NCI-H187 treated with DMSO at 0.1 percent for 48 hours (cell line): ENCODE results near the gene ADAM11.
"Not testable (repeated sequence)": the region's sequence is repeated elsewhere in the genome, so short reads cannot be mapped to it uniquely, and the experiment has no call there.

Experiments used
- DNase-seq: peaks from one replicate; lab custom pipeline; 2025; lab: John Stamatoyannopoulos, UW

Gene ADAM11

DNA sequence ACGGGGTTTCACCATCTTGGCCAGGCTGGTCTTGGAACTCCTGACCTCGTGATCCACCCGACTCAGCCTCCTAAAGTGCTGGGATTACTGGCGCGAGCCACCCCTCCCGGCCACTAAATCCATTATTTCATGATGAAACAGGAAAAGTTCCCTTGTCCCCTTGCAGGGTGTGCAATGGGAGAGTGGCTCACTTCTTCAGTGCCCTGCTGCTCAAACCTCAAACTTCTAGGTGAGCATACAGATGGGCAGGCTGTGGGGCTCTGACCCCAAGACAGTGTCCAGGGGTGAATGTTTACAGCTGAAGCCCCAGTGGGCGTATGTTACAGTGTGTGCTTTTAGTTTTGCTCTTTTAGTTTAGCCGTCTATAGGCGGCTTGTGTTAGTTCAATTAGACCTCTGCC is 36.6 kb downstream of the ADAM11 start:
- DNase-seq: no peak

DNA sequence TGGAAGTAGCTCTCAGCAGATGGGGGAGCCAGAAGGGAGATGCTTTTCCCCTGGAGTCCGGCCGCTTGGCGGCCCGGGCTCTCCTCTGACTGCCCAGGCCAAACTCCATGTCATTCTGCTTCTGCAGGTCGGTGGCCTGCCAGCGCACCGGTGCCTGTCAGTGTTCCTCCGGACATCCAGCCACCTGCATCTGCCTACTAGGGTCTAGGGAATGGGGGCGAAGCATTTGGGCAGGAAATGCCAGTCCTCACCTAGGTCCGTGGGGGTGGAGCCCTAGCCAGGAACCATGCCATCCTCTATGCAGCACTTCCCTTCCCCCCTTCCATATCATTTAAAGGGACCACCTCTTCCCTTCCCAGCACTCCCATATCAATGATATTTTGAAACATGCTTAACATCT is 37.1 kb downstream of the ADAM11 start:
- no peak for DNase-seq

DNA sequence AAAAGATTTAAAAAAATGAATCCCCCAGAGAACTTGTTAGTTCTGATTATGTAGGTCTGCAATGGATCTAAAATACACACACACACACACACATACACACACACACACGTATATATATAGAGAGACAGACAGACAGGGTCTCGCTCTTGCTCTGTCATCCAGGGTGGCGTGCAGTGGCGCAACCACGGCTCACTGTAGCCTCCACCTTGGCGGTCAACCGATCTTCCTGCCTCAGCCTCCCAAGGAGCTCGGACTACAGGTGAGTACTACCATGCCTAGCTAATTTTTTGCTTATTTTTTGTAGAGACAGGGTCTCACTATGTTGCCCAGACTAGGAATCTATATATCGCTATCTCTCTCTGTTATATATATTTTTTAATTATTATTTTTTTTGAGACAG is 37.9 kb downstream of the ADAM11 start:
- DNase-seq: no peak

DNA sequence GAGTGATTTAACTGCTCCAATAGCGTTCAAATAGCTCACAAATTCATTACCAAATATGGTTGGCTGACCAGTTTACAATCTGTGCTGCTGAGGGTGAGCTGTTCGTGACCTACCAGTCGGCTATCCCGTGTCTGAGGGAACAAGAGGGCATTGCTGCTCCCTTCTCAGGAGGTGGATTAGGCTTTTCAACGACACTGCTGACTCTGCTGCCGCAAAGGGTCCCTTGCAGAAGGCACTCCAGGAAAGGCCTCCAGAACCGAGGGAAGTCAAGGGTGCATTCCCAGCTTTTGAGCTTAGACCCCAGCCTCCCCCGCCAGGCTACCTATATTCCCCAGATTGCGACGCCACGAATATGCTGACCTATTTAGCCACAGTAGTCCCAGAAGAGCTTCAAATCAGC is 39.0 kb downstream of the ADAM11 start:
- no peak for DNase-seq

DNA sequence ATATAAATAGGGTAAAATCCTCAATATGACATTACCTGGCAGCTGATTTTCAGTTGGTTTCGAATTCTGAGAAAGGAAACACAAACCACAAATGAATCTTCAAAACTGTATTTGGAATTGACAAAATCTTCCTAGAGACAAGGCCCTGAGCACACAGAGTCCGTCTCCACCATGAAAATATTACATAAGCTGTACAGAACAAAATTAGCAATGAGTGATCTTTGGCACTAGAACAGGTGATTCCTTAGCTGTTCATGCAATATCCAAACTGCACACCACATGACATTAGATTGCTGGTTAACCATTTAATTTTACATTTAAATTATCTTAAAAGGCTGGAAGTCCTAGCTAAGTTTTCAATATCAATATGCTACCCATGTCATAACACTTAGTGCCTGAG is 39.6 kb downstream of the ADAM11 start:
- DNase-seq: no peak

DNA sequence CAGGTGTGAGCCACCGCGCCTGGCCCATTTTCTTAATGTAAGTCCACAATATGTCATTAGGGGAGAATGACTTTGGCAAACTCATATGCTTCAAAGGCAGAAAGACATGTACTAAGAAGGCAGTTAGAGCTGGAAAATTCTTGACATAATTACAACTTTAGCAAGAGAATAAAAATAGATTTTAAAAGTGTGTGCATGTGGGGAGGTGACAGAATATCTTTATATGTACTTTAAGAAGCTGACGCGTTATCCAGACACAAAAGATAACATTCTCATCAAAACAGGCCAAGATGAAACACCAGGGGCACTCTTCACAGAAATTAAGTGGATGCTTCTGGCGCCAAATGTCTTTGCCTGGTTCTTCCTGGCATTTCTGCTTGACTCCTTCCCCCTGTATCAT is 43.1 kb downstream of the ADAM11 start:
- DNase-seq: no peak

DNA sequence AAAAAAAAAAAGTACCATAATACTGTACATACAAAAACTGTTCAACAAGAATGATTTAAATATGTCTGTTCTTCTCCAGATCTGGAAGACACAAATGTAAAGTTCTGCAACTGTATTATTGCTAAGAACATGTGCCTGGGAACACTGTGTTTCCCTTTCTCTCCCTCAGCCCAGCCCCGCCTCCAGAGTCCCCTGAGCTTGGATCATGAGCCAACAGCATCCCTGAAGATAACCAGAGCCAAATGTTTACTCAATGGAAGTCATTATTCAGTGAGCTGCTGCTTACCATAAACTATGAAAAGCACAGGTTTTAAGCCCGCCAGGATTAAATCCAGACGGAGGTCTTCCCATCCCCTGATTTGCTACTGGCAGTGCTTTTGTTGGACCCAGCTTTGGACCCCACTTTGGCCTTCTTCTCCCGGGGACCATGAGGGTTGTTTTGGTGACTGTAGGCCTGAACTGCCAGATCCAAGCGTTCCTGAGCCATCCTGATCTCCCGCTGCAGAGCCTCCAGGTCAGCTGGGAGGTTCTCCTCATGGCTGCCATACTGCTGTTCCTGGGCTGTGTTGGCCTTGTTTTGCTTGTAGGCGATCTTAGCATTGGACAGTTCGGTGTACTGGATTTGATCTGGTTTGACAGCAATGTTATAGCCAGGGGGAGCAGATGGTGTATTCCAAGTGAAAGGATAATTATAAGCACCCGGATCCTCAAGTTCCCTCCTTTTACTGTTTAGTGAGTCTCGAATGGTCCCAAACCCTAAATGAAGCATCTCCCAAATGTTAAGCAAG is 45.7 kb downstream of the ADAM11 start:
- no peak for DNase-seq

DNA sequence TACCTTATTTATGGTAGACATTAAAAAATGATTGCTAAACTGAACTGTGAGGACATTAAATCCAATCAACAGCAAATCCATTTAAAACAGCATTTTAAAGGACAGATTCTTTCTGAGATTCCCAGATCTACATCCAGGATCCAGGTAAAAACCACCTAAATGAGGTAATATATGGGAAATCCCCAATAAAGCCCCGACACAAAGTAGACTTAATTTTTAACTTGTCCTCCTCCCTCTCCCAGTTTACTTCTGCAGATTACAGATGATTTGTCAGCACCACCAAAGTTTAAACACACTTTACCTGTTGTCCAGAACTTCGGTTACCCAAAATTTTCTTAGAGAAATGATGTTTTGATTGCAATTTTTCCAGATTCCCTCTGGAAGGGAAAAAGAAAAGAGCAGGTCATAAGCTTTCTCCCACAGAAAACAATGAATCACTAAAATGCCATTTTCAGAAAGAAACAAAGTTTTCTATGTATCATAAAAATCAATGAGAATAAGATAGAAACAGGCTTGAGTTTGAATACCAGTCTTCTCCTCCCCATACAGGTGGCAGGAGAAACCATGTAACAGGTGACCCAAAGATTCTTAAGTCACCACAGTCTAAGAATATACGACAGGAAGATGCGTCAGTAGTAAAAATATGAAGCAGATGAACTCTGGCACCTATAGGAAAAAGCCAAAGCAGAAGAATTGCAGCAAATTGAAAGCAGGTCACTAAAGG is 48.5 kb downstream of the ADAM11 start:
- no peak for DNase-seq

DNA sequence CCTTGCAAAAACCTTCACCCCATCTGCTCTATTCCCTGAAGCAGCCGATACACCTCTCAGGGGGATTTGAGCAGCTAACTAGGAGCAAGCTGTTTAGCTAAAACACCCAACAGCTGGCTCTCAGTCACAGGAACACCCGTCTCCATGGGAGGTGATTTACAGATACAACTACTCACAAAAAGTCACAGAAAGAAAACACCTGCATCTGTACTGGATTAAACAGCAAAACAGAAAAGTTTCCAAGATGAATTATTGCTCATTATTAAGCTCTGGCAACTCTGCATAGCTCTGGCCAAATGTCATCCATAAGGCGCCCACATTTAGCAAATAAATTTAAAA is 49.0 kb downstream of the ADAM11 start:
- DNase-seq: no peak

DNA sequence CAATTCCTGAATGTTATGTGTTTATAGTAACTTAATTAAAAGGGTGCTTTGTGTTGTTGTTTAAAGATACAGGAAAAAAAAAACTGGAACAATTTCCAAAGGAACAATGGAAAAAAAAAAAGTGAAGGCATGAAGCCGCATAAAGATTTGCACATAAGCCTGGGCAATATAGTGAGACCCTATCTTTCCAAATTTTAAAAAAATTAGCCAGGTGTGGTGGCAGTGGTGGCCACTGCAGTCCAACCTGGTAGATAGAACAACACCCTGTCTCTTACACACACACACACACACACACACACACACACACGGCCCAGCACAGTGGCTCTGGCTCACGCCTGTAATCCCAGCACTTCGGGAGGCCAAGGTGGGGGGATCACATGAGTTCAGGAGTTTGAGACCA is 49.4 kb downstream of the ADAM11 start:
- no peak for DNase-seq

DNA sequence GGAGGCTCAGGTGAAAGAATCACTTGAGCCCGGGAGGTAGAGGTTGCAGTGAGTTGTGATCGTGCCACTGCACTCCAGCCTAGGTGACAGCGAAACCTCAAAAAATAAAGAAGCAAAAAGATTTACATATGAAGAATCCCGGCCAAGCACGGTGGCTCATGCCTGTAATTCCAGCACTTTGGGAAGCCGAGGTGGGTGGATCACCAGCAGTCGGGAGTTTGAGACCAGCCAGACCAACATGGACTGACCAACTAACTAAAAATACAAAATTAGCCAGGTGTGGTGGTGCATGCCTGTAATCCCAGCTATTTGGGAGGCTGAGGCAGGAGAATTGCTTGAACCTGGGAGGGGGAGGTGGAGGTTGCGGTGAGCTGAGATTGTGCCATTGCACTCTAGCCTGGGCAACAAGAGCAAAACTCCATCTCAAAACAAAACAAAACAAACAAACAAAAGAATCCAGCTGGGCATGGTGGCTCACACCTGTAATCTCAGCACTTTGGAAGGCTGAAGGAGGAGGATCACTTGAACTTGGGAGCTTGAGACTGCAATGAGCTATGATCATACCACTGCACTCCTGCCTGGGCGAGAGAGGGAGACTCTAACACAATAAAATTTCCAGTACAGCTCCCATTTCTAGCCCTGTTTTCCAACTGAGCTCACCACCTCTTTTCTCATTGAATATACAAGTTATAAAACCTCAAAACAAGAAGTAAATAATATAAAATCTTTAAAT is 50.0 kb downstream of the ADAM11 start:
- DNase-seq: not testable (repeated sequence)

DNA sequence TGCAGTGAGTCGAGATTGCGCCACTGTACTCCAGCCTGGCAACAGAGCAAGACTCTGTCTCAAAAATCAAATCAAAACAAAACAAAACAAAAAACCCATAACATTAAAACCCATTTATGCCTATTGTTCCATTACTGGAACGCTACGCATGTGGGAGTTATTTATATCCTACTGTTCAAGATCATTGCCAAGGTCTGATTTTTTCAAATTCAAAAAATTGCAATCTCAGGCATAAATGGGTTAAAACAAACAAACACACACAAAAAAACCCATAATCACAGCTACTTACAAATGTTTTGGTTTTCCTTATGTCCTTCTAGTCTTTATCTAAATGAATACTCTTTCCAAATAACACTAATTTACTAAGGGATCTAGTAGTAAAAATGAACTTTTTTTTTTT is 53.5 kb downstream of the ADAM11 start:
- no peak for DNase-seq

DNA sequence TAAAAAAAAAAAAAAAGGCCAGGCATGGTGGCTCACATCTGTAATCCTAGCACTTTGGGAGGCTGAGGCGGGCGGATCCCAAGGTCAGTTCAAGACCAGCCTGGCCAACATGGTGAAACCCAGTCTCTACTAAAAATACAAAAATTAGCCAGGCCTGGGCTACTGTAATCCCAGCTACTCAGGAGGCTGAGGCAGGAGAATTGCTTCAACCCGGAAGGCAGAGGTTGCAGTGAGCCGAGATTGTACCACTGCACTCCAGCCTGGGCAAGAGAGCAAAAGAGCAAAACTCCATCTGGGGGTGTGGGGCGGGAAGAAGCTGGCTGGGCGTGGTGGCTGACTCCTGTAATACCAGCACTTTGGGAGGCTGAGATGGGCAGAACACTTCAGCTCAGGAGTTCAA is 59.7 kb downstream of the ADAM11 start:
- not testable (repeated sequence) for DNase-seq

DNA sequence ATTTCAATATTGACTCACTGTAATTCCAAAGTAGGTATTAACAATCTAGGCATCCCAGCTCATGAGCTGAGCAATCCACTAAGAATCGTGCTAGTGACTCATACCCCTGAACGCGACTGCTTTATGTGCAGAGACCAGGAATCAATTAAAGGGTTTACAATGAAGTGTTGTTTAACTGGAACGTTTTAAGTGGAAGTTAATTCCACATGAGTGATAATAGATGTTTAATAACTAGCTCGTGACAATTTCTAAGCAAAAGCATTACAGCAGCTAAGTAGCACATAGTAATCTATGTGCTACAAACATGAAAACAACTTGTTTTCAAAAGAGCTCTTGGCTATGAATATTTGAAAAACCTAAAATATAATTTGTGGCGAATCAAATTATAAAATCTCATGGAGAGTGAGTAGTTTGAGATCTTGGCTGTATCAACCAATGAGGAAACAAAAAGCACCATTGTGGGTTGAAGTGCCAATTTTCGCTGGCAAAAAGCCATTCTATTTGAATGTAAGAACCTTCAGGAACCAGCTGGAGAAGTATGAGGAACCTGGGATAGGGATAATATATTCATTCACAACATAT is 61.9 kb downstream of the ADAM11 start:
- peak; percentile 62 for DNase-seq

DNA sequence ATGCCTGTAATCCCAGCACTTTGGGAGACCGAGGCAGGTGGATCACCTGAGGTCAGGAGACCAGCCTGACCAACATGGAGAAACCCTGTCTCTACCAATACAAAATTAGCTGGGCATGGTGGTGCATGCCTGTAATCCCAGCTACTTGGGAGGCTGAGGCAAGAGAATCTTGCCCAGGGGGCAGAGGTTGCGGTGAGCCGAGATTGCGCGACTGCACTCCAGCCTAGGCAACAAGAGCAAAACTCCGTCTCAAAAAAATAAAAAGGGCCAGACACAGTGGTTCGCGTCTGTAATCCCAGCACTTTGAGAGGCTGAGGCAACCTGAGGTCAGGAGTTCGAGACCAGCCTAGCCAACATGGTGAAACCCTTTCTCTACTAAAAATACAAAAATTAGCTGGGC is 66.4 kb downstream of the ADAM11 start:
- not testable (repeated sequence) for DNase-seq

DNA sequence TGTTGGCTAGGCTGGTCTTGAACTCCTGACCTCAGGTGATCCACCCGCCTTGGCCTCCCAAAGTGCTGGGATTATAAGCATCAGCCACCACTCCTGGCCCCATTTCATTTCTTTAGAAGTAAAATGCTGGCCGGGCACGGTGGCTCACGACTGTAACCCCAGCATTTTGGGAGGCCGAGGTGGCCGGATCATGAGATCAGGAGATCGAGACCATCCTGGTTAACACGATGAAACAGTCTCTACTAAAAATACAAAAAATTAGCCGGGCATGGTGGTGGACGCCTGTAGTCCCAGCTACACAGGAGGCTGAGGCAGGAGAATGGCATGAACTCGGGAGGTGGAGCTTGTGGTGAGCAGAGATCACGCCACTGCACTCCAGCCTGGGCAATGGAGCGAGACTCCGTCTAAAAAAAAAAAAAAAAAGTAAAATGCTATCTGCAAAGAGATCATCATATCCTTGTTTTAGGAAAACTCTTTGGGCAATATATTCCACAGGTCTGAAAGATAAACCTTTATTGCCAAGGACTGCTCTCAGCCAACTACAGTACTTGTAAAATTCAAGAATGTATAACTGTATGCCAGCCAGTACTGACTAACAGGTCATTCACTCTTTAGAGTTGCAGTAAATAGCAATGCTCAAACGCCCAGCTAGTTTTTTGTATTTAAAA is 67.5 kb downstream of the ADAM11 start:
- no peak for DNase-seq

DNA sequence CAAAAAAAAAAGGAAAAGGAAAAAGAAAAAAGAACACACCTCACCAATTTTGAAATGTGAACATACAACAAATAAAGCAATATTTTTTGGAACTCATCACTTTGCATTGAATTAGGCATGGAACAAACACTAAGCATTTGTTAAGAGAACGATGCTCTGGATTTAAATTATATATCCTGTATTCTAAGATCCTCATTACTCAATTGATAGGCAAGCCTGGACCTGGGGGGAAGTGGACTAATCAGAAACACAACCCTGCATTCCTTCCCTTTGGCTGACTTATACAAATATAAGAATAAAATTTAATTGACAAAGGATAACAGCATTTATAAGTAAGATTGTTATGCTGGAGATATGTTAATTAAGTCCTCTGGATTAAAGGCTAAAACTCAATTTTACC is 69.1 kb downstream of the ADAM11 start:
- DNase-seq: no peak

DNA sequence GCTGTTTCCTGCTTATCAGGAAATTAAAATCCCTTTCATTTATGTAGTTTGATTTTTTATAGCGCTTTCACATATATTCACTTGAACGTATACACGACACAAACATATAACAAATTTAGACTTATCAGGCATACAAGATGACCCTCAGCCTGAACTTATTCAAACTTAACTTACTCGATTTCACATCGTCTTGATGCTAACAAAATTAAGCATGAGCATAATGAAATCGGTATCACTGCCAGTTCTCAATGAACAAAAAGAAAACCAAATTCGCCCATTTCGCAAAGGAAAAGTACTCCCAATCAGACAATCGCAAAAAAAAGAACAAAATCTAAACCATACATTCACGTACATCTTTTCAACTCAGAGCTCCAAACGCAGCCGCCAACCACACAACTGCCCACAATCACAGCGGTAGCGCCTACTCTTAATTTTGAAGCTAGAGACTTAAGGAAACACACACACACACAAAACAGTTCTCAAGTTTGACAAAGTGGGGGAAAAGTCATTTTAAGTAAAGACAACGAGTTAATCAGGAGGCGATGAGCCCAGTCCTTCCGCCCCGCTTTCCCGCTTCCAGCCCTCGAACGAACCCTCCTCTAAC is 70.2 kb downstream of the ADAM11 start:
- DNase-seq: no peak

DNA sequence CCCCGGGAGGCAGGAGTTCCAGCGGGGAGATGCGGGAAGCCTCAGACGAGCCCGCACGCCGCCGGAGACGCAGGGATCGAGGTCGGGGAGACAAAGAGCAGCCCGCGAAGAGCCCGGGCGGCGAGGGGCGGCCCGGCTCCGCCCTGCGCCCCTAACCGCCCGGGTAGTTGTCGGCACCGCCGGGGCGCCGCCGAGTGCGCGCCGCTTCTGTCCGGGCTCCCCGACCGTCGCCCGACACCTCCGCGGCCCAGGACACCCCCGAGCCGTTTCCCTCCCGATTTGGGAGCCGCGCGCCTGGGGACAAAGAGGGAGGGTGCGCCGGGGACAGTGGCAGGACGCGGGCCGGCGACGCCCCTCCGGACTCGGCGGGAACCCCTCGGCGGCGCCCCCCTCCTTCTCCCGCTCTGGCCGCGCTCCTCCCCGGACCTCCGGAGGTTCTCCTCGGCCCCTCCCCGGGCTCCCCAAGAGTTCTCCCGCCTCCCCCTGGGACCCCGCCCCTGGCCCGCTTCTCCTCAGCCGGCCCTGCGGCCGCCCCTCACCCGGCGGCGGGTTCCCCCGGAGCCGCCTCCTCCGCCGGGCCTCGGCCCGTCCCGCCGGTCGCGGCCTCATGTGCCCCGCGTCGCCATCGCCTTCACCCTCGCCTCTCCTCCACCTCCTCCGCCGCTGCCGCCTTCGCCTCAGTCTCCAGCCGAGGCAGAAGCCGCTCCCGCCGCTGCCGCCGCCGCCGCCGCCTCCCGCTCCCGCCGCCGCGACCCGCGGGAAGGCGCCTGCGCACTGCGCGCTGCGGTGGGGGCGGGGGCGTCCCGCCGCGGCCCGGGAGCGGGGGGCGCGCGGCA is 71.0 kb downstream of the ADAM11 start, which contains the start of gene GJC1:
Gene GJC1 (minus strand): TSS at position 765 of the 836 bp plus-strand sequence. CDS start 24,470 bp downstream, outside the sequence.
- no peak for DNase-seq
